NCI-H345 treated with DMSO at 0.1 percent for 48 hours (cell line): ENCODE measurements around the gene SMC5.

Experiments
- DNase-seq: peaks from one replicate; lab custom pipeline; 2025; ENCODE audit not compliant: unreplicated experiment; lab: John Stamatoyannopoulos, UW

Gene SMC5

DNA sequence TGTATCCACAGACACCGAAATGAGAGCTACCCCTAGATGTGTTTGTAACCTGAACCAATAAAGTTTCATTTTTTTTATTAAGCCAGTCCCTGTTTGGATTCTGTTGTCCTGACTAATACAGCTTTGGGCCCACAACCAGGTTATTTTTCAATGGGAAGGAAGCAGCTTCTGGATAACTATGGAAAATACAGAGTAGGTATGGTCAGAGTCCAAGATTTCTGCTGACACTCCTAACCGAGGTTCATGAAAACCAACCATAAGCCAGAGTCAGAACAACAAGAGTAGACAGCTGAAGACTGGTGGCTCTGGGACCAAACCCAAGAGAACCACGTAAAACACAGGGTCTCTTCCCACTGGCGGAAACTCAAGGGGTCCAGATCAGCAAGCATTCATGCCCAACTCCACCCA lies 144.8 kb downstream of the SMC5 start:
- DNase-seq: no peak

DNA sequence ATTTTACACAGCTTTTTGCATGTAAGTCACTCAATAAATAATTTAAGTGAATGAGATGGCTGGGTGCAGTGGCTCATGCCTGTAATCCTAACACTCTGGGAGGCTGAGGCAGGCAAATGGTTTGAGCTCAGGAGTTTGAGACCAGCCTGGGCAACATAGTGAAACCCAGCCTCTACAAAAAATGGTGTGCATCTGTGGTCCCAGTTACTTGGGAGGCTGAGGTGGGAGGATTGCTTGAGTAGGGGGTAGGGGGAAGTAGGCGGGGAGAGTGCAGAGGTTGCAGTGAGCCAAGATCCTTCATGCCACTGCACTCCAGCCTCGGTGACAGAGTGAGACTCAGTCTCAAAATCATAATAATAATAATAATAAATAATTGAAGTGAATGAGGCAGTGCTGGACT lies 145.5 kb downstream of the SMC5 start:
- DNase-seq: no peak
